Measurements from ENCODE around the gene DCAF4L1.

The DCAF4L1 gene

GRCh38 chr4:41957634-41958033 lies 23.9 kb upstream of the DCAF4L1 start:
- no peak overlapping the region for H3K9ac ChIP-seq (ENCODE audit: low read depth, low read length)
- H3K27ac ChIP-seq (ENCODE audit: low read depth, low read length) = no peak overlapping the region
- no peaks in the 10 kb centered on the region for H3K9me3 ChIP-seq (ENCODE audit: control insufficient read depth, insufficient read depth, low read length)
- H3K36me3 ChIP-seq (ENCODE audit: control insufficient read depth, insufficient read depth, low read length) = peaks cover 27% of the 10 kb centered on the region
- H3K4me3 ChIP-seq (ENCODE audit: low read depth, low read length) = no peak overlapping the region
- no peaks in the 10 kb centered on the region for H3K27me3 ChIP-seq (ENCODE audit: control insufficient read depth, insufficient read depth, low read length)
- no peaks in the 10 kb centered on the region; the same call in 1 of the 2 replicates for H3K4me1 ChIP-seq (ENCODE audit: control insufficient read depth, insufficient read depth, low read length)

- H3K4me1 ChIP-seq (ENCODE audit: control insufficient read depth, insufficient read depth, low read length) = no peaks in the 10 kb centered on the region; the same call in 1 of the 2 replicates
- H3K27ac ChIP-seq (ENCODE audit: low read depth, low read length) = no peak overlapping the region
- H3K27me3 ChIP-seq (ENCODE audit: control insufficient read depth, insufficient read depth, low read length) = no peaks in the 10 kb centered on the region
- H3K9ac ChIP-seq (ENCODE audit: low read depth, low read length) = no peak overlapping the region
- H3K4me3 ChIP-seq (ENCODE audit: low read depth, low read length) = no peak overlapping the region
- H3K9me3 ChIP-seq (ENCODE audit: control insufficient read depth, insufficient read depth, low read length) = no peaks in the 10 kb centered on the region
- H3K36me3 ChIP-seq (ENCODE audit: control insufficient read depth, insufficient read depth, low read length) = no peaks in the 10 kb centered on the region
These were observed 18.5 kb upstream of the DCAF4L1 start for GRCh38 chr4:41963105-41963504.

GRCh38 chr4:41964401-41964800 lies 17.2 kb upstream of the DCAF4L1 start:
- H3K9ac ChIP-seq (ENCODE audit: low read depth, low read length) = no peak overlapping the region
- no peaks in the 10 kb centered on the region for H3K36me3 ChIP-seq (ENCODE audit: control insufficient read depth, insufficient read depth, low read length)
- no peaks in the 10 kb centered on the region for H3K27me3 ChIP-seq (ENCODE audit: control insufficient read depth, insufficient read depth, low read length)
- no peak overlapping the region for H3K27ac ChIP-seq (ENCODE audit: low read depth, low read length)
- H3K4me1 ChIP-seq (ENCODE audit: control insufficient read depth, insufficient read depth, low read length) = no peaks in the 10 kb centered on the region; the same call in 1 of the 2 replicates
- H3K9me3 ChIP-seq (ENCODE audit: control insufficient read depth, insufficient read depth, low read length) = no peaks in the 10 kb centered on the region
- H3K4me3 ChIP-seq (ENCODE audit: low read depth, low read length) = no peak overlapping the region

GRCh38 chr4:41967392-41967791 lies 14.2 kb upstream of the DCAF4L1 start:
- no peak overlapping the region for H3K4me3 ChIP-seq (ENCODE audit: low read depth, low read length)
- H3K27me3 ChIP-seq (ENCODE audit: control insufficient read depth, insufficient read depth, low read length) = no peaks in the 10 kb centered on the region
- H3K9ac ChIP-seq (ENCODE audit: low read depth, low read length) = no peak overlapping the region
- H3K9me3 ChIP-seq (ENCODE audit: control insufficient read depth, insufficient read depth, low read length) = peaks cover 7% of the 10 kb centered on the region; the same call in 1 of the 2 replicates
- no peaks in the 10 kb centered on the region for H3K4me1 ChIP-seq (ENCODE audit: control insufficient read depth, insufficient read depth, low read length)
- H3K27ac ChIP-seq (ENCODE audit: low read depth, low read length) = no peak overlapping the region
- H3K36me3 ChIP-seq (ENCODE audit: control insufficient read depth, insufficient read depth, low read length) = no peaks in the 10 kb centered on the region

- Histone ChIP-seq H3K9ac (ENCODE audit: low read depth, low read length) (no peak overlapping the region), H3K36me3 (ENCODE audit: control insufficient read depth, insufficient read depth, low read length) (no peaks in the 10 kb centered on the region), H3K27ac (ENCODE audit: low read depth, low read length) (no peak overlapping the region), H3K4me1 (ENCODE audit: control insufficient read depth, insufficient read depth, low read length) (no peaks in the 10 kb centered on the region), H3K4me3 (ENCODE audit: low read depth, low read length) (no peak overlapping the region), H3K9me3 (ENCODE audit: control insufficient read depth, insufficient read depth, low read length) (peaks cover 7% of the 10 kb centered on the region; the same call in 1 of the 2 replicates), H3K27me3 (ENCODE audit: control insufficient read depth, insufficient read depth, low read length) (no peaks in the 10 kb centered on the region)
These were observed 11.9 kb upstream of the DCAF4L1 start for GRCh38 chr4:41969671-41970070.

- H3K9ac ChIP-seq (ENCODE audit: low read depth, low read length) = no peak overlapping the region
- H3K4me3 ChIP-seq (ENCODE audit: low read depth, low read length) = no peak overlapping the region
- no peaks in the 10 kb centered on the region for H3K36me3 ChIP-seq (ENCODE audit: control insufficient read depth, insufficient read depth, low read length)
- peaks cover 8% of the 10 kb centered on the region for H3K4me1 ChIP-seq (ENCODE audit: control insufficient read depth, insufficient read depth, low read length)
- no peak overlapping the region for H3K27ac ChIP-seq (ENCODE audit: low read depth, low read length)
- H3K9me3 ChIP-seq (ENCODE audit: control insufficient read depth, insufficient read depth, low read length) = peaks cover 7% of the 10 kb centered on the region; the same call in 1 of the 2 replicates
- H3K27me3 ChIP-seq (ENCODE audit: control insufficient read depth, insufficient read depth, low read length) = no peaks in the 10 kb centered on the region
These were observed 6.2 kb upstream of the DCAF4L1 start for GRCh38 chr4:41975341-41975740.

GRCh38 chr4:41976775-41977516 lies 4.6 kb upstream of the DCAF4L1 start:
- H3K4me3 ChIP-seq (ENCODE audit: low read depth, low read length) = no peak overlapping the region
- no peak overlapping the region for H3K27ac ChIP-seq (ENCODE audit: low read depth, low read length)
- H3K9me3 ChIP-seq (ENCODE audit: control insufficient read depth, insufficient read depth, low read length) = 0 out of 2 replicates have a peak, but pooled peaks cover 1% of the 10 kb centered on the region
- H3K4me1 ChIP-seq (ENCODE audit: control insufficient read depth, insufficient read depth, low read length) = peaks cover 8% of the 10 kb centered on the region
- H3K36me3 ChIP-seq (ENCODE audit: control insufficient read depth, insufficient read depth, low read length) = no peaks in the 10 kb centered on the region
- H3K9ac ChIP-seq (ENCODE audit: low read depth, low read length) = no peak overlapping the region
- no peaks in the 10 kb centered on the region for H3K27me3 ChIP-seq (ENCODE audit: control insufficient read depth, insufficient read depth, low read length)

GRCh38 chr4:41977709-41978108 lies 3.8 kb upstream of the DCAF4L1 start:
- Histone ChIP-seq H3K9ac (ENCODE audit: low read depth, low read length) (no peak overlapping the region), H3K36me3 (ENCODE audit: control insufficient read depth, insufficient read depth, low read length) (no peaks in the 10 kb centered on the region), H3K4me1 (ENCODE audit: control insufficient read depth, insufficient read depth, low read length) (peaks cover 8% of the 10 kb centered on the region), H3K27ac (ENCODE audit: low read depth, low read length) (no peak overlapping the region), H3K27me3 (ENCODE audit: control insufficient read depth, insufficient read depth, low read length) (no peaks in the 10 kb centered on the region), H3K4me3 (ENCODE audit: low read depth, low read length) (no peak overlapping the region), H3K9me3 (ENCODE audit: control insufficient read depth, insufficient read depth, low read length) (no peaks in the 10 kb centered on the region)

GRCh38 chr4:41982716-41983115 lies 1.2 kb downstream of the DCAF4L1 start:
- no peaks in the 10 kb centered on the region for H3K36me3 ChIP-seq (ENCODE audit: control insufficient read depth, insufficient read depth, low read length)
- no peak overlapping the region for H3K9ac ChIP-seq (ENCODE audit: low read depth, low read length)
- no peaks in the 10 kb centered on the region for H3K27me3 ChIP-seq (ENCODE audit: control insufficient read depth, insufficient read depth, low read length)
- no peaks in the 10 kb centered on the region for H3K9me3 ChIP-seq (ENCODE audit: control insufficient read depth, insufficient read depth, low read length)
- H3K4me3 ChIP-seq (ENCODE audit: low read depth, low read length) = no peak overlapping the region
- H3K27ac ChIP-seq (ENCODE audit: low read depth, low read length) = no peak overlapping the region
- H3K4me1 ChIP-seq (ENCODE audit: control insufficient read depth, insufficient read depth, low read length) = peaks cover 34% of the 10 kb centered on the region

- Histone ChIP-seq H3K4me1 (ENCODE audit: control insufficient read depth, insufficient read depth, low read length) (peaks cover 36% of the 10 kb centered on the region), H3K27ac (ENCODE audit: low read depth, low read length) (peak overlapping the region; percentile 59), H3K36me3 (ENCODE audit: control insufficient read depth, insufficient read depth, low read length) (no peaks in the 10 kb centered on the region), H3K9me3 (ENCODE audit: control insufficient read depth, insufficient read depth, low read length) (no peaks in the 10 kb centered on the region), H3K27me3 (ENCODE audit: control insufficient read depth, insufficient read depth, low read length) (no peaks in the 10 kb centered on the region), H3K9ac (ENCODE audit: low read depth, low read length) (no peak overlapping the region), H3K4me3 (ENCODE audit: low read depth, low read length) (peak overlapping the region; percentile 42)
These were observed 3.6 kb downstream of the DCAF4L1 start for GRCh38 chr4:41985151-41985550.

- Histone ChIP-seq H3K27ac (ENCODE audit: low read depth, low read length) (peak overlapping the region; percentile 46), H3K27me3 (ENCODE audit: control insufficient read depth, insufficient read depth, low read length) (no peaks in the 10 kb centered on the region), H3K9me3 (ENCODE audit: control insufficient read depth, insufficient read depth, low read length) (no peaks in the 10 kb centered on the region), H3K36me3 (ENCODE audit: control insufficient read depth, insufficient read depth, low read length) (no peaks in the 10 kb centered on the region), H3K4me3 (ENCODE audit: low read depth, low read length) (peak overlapping the region; percentile 94), H3K4me1 (ENCODE audit: control insufficient read depth, insufficient read depth, low read length) (peaks cover 23% of the 10 kb centered on the region), H3K9ac (ENCODE audit: low read depth, low read length) (peak overlapping the region; percentile 50)
These were observed 8.4 kb downstream of the DCAF4L1 start for GRCh38 chr4:41989994-41990364.

All from HUES48 (cell line).